Measurements from ENCODE around the gene TRMT10B.

GRCh38 chr9:37705787-37706186, 47.8 kb upstream of the TRMT10B start:
- TF ChIP-seq CTCF (IDR thresholded peaks at IDR 0.05): no peak
- no peak for TF ChIP-seq POLR2A (IDR thresholded peaks at IDR 0.05)
